IgD-negative memory B cell (primary cell): ENCODE data around the gene HSPB1. TPM values are rescaled to one million over a fixed set of nuclear protein-coding genes. Genes with fewer than 3 reads are reported as not detected.
A peak's percentile ranks its signal among the peaks of the same experiment; 100 is the strongest.

ENCODE experiments used
- H3K27ac Mint-ChIP-seq, 3 donors: one replicate each; pipeline ENCODE4 v1.8.0; 2020 to 2022; ENCODE audit warnings: mild to moderate bottlenecking in 3 of 3, mixed read lengths in 3 of 3, moderate library complexity in 1 of 3
- H3K27me3 Mint-ChIP-seq: one replicate; pipeline ENCODE4 v1.8.0; 2021; ENCODE audit warnings: mixed read lengths
- H3K36me3 Mint-ChIP-seq: one replicate; pipeline ENCODE4 v1.8.0; 2020; ENCODE audit warnings: mild to moderate bottlenecking, mixed read lengths
- H3K4me1 Mint-ChIP-seq, 3 donors: one replicate each; pipeline ENCODE4 v1.8.0; 2020 to 2022; ENCODE audit warnings: mixed read lengths in 3 of 3, mild to moderate bottlenecking in 1 of 3
- H3K4me3 Mint-ChIP-seq, 4 donors: one replicate each; pipeline ENCODE4 v1.8.0; 2020 to 2022; ENCODE audit warnings: mild to moderate bottlenecking in 4 of 4, mixed read lengths in 4 of 4, moderate library complexity in 3 of 4
- H3K9me3 Mint-ChIP-seq, 3 donors: one replicate each; pipeline ENCODE4 v1.8.0; 2020 to 2021; ENCODE audit warnings: mixed read lengths in 3 of 3, mild to moderate bottlenecking in 1 of 3
- polyA plus RNA-seq: library from polyadenylated mRNA; unstranded; fragments of 300-500 nt; fragmentation: Illumina TruSeq; gene quantifications from one replicate; pipeline ENCODE4 v1.2.3, GENCODE V29; 2021

The HSPB1 gene
- 76.4 TPM for polyA plus RNA-seq

DNA sequence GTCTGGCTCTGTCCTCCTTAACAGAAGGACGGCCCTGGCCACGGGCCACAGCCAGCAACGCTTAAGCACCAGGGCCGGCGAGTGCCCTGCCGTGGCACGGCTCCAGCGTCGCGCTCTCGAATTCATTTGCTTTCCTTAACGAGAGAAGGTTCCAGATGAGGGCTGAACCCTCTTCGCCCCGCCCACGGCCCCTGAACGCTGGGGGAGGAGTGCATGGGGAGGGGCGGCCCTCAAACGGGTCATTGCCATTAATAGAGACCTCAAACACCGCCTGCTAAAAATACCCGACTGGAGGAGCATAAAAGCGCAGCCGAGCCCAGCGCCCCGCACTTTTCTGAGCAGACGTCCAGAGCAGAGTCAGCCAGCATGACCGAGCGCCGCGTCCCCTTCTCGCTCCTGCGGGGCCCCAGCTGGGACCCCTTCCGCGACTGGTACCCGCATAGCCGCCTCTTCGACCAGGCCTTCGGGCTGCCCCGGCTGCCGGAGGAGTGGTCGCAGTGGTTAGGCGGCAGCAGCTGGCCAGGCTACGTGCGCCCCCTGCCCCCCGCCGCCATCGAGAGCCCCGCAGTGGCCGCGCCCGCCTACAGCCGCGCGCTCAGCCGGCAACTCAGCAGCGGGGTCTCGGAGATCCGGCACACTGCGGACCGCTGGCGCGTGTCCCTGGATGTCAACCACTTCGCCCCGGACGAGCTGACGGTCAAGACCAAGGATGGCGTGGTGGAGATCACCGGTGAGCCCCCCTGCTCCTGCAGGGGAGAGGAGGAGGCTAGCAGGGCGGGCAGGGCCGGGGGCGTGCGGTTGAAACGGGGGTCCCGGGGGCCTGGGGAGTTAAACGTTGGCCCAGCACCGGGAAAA, at the start of gene HSPB1:
Gene HSPB1 (plus strand): TSS at position 327 of the 855 bp plus-strand sequence. CDS start 40 bp downstream, at position 367.
- Mint-ChIP-seq H3K27me3 (peaks cover 4% of the 10 kb centered on the region), H3K9me3 (no peaks in the 10 kb centered on the region), H3K4me3 (peak within 1 kb of the TSS; percentile 83 to 97 (median 93)), H3K4me1 (peaks cover 4 to 9% (median 6%) of the 10 kb centered on the region in 3 donors), H3K36me3 (no peaks in the 10 kb centered on the region), H3K27ac (peak within 1 kb of the TSS; percentile 76 to 82 (median 81))

DNA sequence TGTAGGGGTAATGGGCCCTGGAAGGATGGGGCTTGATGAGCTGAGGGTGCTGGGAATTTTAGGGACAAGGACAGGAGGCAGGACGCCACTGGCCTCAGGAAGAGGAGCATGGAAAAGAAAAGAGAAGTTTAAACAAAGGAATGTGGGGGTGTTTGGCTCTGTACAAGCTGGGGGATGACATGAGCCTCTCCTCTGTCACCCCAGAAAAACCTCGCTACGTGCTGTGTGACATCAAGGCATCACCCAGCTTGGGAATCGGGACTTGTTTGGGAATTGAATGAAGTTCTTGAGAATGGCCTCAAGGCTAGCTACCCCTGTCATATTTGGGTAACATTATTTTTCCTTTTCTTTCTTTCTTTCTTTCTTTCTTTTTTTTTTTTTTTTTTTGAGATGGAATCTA, 47.7 kb upstream of the HSPB1 start:
- H3K27me3 Mint-ChIP-seq: peaks cover 11% of the 10 kb centered on the region
- peaks cover 0 to 1% (median 0%) of the 10 kb centered on the region in 3 donors for H3K4me1 Mint-ChIP-seq
- no peak overlapping the region for H3K4me3 Mint-ChIP-seq
- no peaks in the 10 kb centered on the region for H3K36me3 Mint-ChIP-seq
- peaks cover 0 to 2% (median 0%) of the 10 kb centered on the region in 3 donors for H3K9me3 Mint-ChIP-seq
- no peak overlapping the region for H3K27ac Mint-ChIP-seq

DNA sequence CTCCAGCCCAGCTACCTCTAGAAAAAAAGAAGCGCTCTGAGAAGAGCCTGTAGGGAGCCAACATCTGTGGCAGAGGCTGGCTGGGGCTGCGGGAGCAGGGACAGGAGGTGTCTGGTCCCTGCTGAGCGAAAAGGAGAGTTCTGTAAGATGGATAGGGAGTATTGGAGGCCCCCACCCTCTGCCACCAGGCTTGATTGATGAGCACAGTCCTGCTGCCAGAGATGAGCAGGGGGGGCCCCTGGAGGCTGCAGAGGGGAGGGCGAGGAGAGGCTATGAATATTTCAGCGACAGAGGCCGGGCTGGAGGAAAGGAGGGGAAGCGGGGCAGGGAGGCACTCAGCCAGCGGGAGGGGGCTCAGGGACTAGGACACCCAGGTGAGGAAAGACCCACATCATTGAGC, 44.5 kb upstream of the HSPB1 start:
- Mint-ChIP-seq H3K27ac (peak overlapping the region in 1 of 3 donors; percentile 63), H3K4me3 (peak overlapping the region in 1 of 4 donors; percentile 32), H3K9me3 (peaks cover 0 to 2% (median 0%) of the 10 kb centered on the region in 3 donors), H3K4me1 (peaks cover 0 to 1% (median 0%) of the 10 kb centered on the region in 3 donors), H3K36me3 (peaks cover 2% of the 10 kb centered on the region), H3K27me3 (peaks cover 18% of the 10 kb centered on the region)

DNA sequence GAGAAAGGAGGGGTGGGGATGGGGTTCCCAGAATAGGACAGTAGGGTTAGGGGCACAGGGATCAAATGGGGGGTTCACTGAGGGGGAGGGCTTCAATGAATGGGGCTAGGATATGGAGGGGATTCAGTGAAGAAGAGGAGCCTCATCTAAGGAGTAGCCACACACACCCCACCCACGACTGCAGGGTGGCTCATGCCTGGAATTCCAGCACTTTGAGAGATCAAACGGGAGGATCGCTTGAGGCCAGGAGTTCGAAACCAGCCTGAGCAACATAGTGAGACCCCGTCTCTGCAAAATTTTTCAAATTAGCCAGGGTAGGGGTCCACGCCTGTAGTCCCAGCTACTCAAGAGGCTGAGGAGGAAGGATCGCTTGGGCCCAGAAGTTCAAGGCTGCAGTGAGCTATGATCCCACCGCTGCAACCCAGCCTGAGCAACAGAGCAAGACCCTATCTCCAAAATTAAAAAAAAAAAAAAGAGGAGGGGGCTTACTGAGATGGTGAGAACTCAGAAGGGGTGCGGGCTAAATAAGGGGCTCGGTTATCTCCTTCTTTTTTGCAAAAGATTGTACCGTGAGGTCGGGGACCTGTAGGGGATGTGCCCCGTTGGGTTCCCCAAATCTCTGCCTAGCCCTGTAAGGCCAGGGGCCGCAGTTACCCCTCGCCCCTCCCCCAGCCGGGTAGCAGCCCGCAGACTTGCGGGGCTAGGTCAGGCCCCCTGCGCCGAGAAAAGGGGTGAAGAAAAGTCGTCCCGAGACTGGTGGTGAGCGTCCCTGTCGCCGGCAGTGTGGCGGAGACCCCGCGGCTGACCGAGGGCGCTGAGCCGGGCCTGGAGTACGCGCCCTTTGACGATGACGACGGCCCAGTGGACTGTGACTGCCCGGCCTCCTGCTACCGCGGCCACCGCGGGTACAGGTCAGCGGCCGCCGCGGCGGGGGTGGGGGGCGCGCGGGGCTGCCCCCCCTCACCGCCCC, 43.1 kb upstream of the HSPB1 start:
- Mint-ChIP-seq H3K4me1 (peaks cover 0 to 1% (median 0%) of the 10 kb centered on the region in 3 donors), H3K27ac (no peak overlapping the region), H3K4me3 (peak overlapping the region in 3 of 4 donors; percentile 50 to 89 (median 63)), H3K27me3 (peaks cover 22% of the 10 kb centered on the region), H3K9me3 (peaks cover 0 to 2% (median 0%) of the 10 kb centered on the region in 3 donors), H3K36me3 (peaks cover 2% of the 10 kb centered on the region)

DNA sequence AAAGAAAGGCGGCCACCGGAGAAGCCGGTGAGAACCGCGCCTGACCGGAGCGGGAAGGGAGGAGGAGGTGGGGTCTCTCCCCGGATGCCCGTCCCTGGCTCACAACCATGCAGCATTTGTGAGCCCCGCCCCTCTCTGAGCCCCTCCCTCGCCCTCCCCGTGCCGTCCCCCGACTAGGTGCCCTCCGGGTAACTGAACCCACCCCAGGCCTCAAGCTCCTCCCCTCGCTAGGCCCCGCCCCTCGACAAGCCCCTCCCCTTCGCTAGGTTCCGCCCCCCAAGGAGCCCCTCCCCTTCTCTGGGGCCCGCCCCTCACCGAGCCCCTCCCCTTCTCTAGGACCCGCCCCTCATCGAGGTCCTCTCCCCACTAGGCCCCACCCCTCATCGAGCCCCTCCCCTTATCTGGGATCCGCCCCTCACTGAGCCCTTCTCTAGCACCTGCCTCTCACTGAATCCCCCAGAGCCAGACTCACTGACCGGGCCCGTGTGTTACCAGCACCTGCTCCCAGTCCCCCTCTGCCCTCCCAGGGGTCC, 42.2 kb upstream of the HSPB1 start:
- peaks cover 0 to 2% (median 0%) of the 10 kb centered on the region in 3 donors for H3K9me3 Mint-ChIP-seq

DNA sequence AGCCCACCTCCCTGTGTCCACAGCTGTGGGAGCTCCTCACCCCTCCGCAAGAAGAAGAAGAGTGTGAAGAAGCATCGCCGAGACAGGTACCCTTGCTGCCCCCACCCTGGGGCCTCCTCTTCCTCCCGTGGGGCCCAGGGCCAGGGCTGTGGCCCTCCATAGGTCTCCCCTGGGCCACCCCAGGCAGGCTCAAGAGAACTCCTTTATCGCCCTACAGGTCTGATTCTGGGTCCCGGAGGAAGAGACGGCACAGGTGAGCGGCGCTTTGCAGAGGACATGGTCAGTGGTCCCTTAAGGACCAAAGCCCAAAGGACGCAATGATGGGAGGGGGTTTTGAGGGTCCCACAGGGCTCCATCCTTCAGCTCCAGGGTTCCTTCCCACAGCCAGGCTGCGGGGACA, 41.1 kb upstream of the HSPB1 start:
- Mint-ChIP-seq H3K9me3 (peaks cover 0 to 2% (median 0%) of the 10 kb centered on the region in 3 donors), H3K4me1 (no peaks in the 10 kb centered on the region)

More for the DNA sequence above, 42.2 kb upstream of the HSPB1 start:
- H3K4me1 Mint-ChIP-seq: no peaks in the 10 kb centered on the region
- no peak overlapping the region for H3K27ac Mint-ChIP-seq
- peaks cover 2% of the 10 kb centered on the region for H3K36me3 Mint-ChIP-seq
- H3K27me3 Mint-ChIP-seq: peaks cover 22% of the 10 kb centered on the region
- H3K4me3 Mint-ChIP-seq: peak overlapping the region in 1 of 4 donors; percentile 76

DNA sequence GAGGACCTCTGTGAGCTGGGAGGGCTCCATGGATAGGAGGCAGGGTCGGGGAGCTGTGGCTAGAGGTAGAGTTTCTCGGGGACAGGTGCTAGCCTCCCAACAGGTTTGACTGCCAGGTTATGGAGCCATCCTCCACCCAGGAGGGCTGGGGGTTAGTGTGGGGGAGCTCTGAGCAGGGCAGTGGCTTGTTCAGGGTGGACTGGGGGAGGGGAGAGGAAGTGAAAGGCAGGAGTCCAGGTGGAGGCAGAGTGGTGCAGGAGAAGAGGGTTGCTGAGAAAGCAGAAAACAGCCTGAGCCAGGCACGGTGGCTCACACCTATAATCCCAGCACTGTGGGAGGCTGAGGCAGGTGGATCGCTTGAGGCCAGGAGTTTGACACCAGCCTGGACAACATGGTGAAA, 40.5 kb upstream of the HSPB1 start:
- Mint-ChIP-seq H3K9me3 (peaks cover 0 to 2% (median 0%) of the 10 kb centered on the region in 3 donors), H3K4me3 (no peak overlapping the region), H3K4me1 (no peaks in the 10 kb centered on the region), H3K36me3 (peaks cover 2% of the 10 kb centered on the region), H3K27ac (no peak overlapping the region), H3K27me3 (peaks cover 22% of the 10 kb centered on the region)

More for the DNA sequence above, 41.1 kb upstream of the HSPB1 start:
- Mint-ChIP-seq H3K27me3 (peaks cover 25% of the 10 kb centered on the region), H3K27ac (no peak overlapping the region), H3K36me3 (peaks cover 2% of the 10 kb centered on the region), H3K4me3 (no peak overlapping the region)

DNA sequence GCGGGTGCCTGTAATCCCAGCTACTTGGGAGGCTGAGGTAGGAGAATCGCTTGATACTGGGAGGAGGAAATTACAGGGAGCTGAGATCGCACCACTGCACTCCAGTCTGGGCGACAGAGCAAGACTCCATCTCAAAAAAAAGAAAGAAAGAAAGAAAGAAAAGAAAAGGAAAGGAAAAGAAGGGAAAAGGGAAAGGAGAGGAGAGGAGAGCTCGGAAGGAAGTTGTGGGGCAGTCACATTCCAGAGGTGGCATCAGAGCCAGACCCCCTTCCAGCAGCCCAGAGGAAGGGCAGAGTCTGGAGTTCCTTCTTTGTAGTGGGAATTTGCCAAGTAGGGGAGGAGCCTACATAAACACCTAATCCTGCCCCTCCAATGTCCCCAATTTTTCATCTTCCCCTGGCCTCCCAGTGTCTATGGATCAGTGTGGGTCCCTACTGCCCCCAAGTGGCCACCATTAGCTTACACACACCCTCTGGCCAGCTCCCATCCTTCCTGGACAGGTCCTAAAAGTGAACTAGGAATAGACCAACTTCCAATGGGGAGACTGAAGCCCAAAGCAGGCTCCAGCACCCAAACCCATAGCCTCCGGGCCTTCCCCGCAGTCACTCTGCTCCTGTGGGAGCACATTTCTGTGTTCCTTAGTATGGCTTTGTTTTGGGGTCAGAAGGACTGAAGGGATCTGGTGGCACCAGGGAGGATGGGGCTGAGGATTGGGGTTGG, 39.6 kb upstream of the HSPB1 start:
- no peak overlapping the region for H3K27ac Mint-ChIP-seq
- peaks cover 2% of the 10 kb centered on the region for H3K36me3 Mint-ChIP-seq
- peaks cover 21% of the 10 kb centered on the region for H3K27me3 Mint-ChIP-seq
- H3K4me3 Mint-ChIP-seq: peak overlapping the region in 1 of 4 donors; percentile 73
- H3K9me3 Mint-ChIP-seq: peaks cover 0 to 2% (median 0%) of the 10 kb centered on the region in 3 donors
- no peaks in the 10 kb centered on the region for H3K4me1 Mint-ChIP-seq

DNA sequence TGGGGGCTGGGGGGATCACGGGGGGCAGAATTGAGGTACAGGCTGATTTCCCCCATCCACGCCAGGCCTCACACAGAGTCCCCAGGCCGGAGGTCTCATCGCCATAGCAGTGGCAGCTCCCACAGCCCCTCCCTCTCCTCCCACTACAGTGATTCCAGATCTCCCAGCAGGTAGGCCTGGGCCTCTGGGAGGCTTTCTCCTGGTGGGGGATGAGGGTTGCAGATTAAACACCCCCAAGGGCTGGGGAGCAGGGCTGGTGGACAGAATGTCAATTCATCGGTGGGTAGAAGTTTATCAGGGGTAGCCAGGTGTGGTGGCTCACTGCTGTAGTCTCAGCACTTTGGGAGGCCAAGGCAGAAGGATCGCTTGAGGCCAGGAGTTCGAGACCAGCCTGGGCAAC, 37.2 kb upstream of the HSPB1 start:
- H3K4me3 Mint-ChIP-seq: no peak overlapping the region

DNA sequence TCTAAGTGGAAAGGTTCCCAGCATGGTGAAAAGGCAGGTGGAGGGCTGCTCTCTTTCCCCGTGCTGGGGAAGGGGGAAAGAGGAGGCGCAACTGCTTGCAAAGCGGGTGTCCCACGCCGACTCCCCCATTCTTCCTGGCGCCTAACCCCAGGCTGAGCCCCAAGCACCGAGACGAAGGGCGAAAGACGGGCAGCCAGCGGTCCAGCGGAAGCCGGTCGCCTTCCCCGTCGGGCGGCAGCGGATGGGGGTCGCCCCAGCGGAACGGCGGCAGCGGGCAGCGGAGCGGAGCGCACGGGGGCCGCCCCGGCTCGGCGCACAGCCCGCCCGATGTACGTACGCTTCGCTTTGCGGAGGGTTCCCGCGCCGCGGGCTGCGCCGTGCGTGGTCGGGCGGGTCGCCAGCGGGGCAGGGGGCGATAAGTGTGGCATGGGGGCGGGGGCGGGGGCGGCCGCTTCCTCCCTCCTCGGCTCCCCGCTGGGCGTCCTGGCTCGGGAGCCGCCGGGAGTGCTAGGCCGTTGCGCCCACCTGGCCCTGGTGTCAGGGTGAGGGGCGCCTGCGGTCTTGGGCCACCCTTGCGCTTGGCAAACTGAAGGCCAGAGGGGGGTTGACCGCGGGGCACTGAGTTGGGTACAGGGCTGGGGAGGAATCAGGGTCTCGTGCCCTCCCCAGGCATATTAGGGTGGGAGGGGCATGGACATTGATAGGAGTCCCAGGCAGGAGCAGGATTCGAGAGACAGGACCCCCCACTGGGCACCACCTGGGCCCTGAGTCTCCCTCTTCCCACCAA, 35.2 kb upstream of the HSPB1 start:
- Mint-ChIP-seq H3K4me3 (peak overlapping the region in 3 of 4 donors; percentile 63 to 82 (median 75)), H3K4me1 (peaks cover 3 to 5% (median 5%) of the 10 kb centered on the region in 3 donors), H3K36me3 (no peaks in the 10 kb centered on the region), H3K27me3 (peaks cover 19% of the 10 kb centered on the region), H3K9me3 (no peaks in the 10 kb centered on the region), H3K27ac (no peak overlapping the region)

More for the DNA sequence above, 37.2 kb upstream of the HSPB1 start:
- H3K27ac Mint-ChIP-seq: no peak overlapping the region
- H3K27me3 Mint-ChIP-seq: peaks cover 24% of the 10 kb centered on the region
- H3K9me3 Mint-ChIP-seq: no peaks in the 10 kb centered on the region
- H3K36me3 Mint-ChIP-seq: peaks cover 2% of the 10 kb centered on the region
- H3K4me1 Mint-ChIP-seq: peaks cover 3 to 5% (median 5%) of the 10 kb centered on the region in 3 donors

DNA sequence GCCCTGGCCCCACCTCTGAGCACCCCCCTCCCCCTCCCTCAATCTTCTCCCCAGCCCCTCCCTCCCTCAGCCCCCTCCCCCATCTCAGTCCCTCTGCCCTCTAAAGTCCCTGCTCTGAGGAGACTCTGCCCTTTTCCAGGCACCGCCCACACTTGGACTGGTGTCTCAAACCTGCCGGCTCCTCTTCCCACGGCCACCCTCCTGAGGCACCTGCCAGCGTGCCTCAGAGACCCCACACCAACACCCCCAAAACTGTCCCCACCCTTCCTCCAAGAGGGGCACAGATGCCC, 34.6 kb upstream of the HSPB1 start:
- no peaks in the 10 kb centered on the region for H3K36me3 Mint-ChIP-seq
- no peaks in the 10 kb centered on the region for H3K9me3 Mint-ChIP-seq
- peak overlapping the region in 2 of 4 donors; percentile 45 to 75 for H3K4me3 Mint-ChIP-seq
- H3K4me1 Mint-ChIP-seq: peaks cover 4 to 9% (median 5%) of the 10 kb centered on the region in 3 donors
- peaks cover 17% of the 10 kb centered on the region for H3K27me3 Mint-ChIP-seq
- H3K27ac Mint-ChIP-seq: no peak overlapping the region

DNA sequence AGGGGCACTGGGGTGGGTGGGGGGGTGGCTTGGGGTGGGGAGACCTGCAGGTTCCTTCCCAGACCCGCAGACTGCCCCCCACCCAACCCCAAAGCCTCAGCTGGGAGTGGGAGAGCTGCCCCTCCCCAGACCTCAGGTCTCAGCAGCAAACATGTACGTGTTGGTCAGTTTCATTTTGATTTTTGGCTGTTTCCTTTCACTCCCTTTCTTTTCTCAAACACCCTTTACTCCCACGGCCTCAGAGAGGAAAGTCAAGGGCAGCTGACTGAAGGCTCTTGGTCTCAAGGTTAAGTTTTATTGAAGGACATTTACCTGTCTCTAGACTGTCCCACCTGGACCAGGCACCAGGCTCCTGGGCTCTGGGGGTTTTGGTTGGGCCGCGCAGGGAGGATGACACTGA, 34.1 kb upstream of the HSPB1 start:
- no peaks in the 10 kb centered on the region for H3K36me3 Mint-ChIP-seq
- H3K27ac Mint-ChIP-seq: no peak overlapping the region
- H3K27me3 Mint-ChIP-seq: peaks cover 14% of the 10 kb centered on the region
- no peaks in the 10 kb centered on the region for H3K9me3 Mint-ChIP-seq
- H3K4me1 Mint-ChIP-seq: peaks cover 5 to 11% (median 7%) of the 10 kb centered on the region in 3 donors
- peak overlapping the region in 2 of 4 donors; percentile 35 to 47 for H3K4me3 Mint-ChIP-seq

DNA sequence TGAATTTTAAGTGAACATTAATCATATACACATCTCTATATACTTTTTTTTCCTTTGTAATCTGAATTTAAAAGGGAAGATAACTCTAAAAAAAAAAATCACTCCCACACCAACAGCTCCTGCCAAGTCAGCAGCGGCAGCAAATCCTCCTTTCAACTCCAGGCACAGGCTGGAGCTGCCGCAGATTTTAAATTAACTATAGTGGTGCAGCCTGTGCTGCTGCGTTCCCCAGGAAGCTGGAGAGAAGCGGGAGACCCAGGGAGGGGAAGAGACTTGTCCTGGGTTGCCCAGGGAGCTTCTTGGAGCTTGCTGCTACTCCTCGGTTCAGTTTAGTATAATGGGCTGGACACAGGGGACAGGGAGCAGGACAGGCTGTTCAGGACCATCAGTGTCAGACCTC, 32.6 kb upstream of the HSPB1 start:
- peak overlapping the region in 1 of 4 donors; percentile 32 for H3K4me3 Mint-ChIP-seq
- H3K4me1 Mint-ChIP-seq: peaks cover 5 to 13% (median 9%) of the 10 kb centered on the region in 3 donors
- no peaks in the 10 kb centered on the region for H3K9me3 Mint-ChIP-seq
- H3K27ac Mint-ChIP-seq: peak overlapping the region in 1 of 3 donors; percentile 62
- peaks cover 15% of the 10 kb centered on the region for H3K27me3 Mint-ChIP-seq
- no peaks in the 10 kb centered on the region for H3K36me3 Mint-ChIP-seq
